Epithelial cell of esophagus (primary cell): ENCODE data around the gene SLC28A1.
"Not testable (repeated sequence)": the region's sequence is repeated elsewhere in the genome, so short reads cannot be mapped to it uniquely, and the experiment has no call there.

ENCODE experiments used
- DNase-seq: peaks from one replicate; pipeline ENCODE4 v3.0.0; 2010; ENCODE audit warnings: low read depth
- H3K4me3 ChIP-seq: 2 replicates; pipeline ENCODE4 v1.5.1; 2011; ENCODE audit warnings: mild to moderate bottlenecking, low read length, control low read depth
- TF ChIP-seq, protein P1 (sequence below): IDR thresholded peaks from 2 replicates; pipeline ENCODE4 v1.5.1; 2011; ENCODE audit warnings: low read depth, mild to moderate bottlenecking, low read length, control low read depth, inconsistent platforms; ENCODE audit not compliant: insufficient read depth; ENCODE audit errors: missing control alignments

Gene SLC28A1

GRCh38 chr15:84869510-84869909 is 15.0 kb upstream of the SLC28A1 start:
- DNase-seq, result no peak
- TF ChIP-seq, protein P1, sequence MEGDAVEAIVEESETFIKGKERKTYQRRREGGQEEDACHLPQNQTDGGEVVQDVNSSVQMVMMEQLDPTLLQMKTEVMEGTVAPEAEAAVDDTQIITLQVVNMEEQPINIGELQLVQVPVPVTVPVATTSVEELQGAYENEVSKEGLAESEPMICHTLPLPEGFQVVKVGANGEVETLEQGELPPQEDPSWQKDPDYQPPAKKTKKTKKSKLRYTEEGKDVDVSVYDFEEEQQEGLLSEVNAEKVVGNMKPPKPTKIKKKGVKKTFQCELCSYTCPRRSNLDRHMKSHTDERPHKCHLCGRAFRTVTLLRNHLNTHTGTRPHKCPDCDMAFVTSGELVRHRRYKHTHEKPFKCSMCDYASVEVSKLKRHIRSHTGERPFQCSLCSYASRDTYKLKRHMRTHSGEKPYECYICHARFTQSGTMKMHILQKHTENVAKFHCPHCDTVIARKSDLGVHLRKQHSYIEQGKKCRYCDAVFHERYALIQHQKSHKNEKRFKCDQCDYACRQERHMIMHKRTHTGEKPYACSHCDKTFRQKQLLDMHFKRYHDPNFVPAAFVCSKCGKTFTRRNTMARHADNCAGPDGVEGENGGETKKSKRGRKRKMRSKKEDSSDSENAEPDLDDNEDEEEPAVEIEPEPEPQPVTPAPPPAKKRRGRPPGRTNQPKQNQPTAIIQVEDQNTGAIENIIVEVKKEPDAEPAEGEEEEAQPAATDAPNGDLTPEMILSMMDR, result no peak
- H3K4me3 ChIP-seq, result no peak overlapping the region

DNA sequence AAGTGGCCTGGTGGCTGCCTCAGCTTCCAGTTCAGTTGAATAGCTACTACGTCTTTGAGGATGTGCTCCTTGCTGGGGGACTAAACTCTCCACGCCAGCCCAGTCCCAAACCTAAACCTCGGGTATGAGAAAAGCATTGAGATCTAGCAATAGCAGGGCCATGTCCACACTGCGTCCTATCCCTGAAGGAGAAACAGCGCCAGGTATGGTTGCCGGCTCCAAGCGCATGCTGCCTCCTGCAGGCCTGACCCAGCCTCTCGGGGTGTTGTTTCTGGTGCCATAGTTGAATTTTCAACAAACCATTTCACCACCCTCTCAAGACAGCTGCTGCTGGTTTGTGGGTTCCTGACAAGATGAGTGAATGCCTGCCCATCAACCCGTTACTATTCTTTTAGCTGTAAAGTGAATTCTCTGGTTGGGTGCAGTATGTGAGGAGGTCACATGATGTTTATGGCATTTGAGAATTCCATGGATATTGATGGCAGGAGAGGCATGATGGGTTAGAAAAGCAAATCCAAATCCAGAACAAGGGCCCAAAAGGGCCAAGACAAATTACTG is 13.0 kb upstream of the SLC28A1 start:
- DNase-seq, result no peak
- no peak overlapping the region for H3K4me3 ChIP-seq
- TF ChIP-seq, protein P1, result no peak

DNA sequence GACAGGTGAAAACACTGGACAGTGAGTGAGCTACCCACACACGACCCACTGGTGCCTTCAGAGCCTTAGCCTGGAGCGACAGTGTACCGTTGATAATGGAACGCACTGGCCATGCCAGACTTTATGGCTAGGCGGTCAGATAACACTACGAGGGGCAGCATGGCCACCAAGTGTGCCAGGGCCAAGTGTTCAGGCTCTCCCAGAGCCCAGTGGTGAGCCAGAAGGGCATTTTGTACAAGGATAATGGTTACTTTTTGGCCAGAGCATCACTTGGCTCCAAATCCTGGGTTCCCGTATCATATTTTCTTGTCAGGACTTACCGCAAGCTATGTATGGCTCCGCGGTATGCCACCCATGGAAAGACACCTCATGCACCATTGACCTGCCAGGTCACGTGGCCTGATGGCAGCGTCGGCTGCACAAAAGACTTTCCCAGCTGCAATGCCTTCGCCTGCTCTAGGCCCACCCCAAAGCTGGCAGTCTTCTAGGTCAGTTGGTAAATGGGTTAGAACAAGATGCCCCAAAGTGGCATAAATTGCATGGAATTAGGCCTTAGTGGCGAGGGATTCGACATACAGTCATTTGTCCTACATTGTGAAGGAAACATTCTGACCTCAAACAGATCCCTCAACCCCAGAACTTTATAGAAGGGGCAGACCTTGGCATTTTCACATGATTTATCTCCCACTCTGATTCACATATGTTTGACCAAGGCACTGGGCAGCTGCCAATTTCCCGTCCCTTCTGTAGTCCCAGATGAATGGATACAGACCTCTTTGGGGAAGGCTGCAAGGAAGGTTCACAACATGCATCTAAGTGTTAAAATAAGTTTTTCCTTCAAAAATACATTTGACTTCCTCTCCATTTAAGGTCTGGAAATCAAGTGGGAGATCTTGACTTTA is 12.2 kb upstream of the SLC28A1 start:
- no peak for DNase-seq
- TF ChIP-seq, protein P1, result no peak
- H3K4me3 ChIP-seq, result no peak overlapping the region

- H3K4me3 ChIP-seq, result no peak overlapping the region
- DNase-seq, result no peak
- TF ChIP-seq, protein P1, result no peak
These were observed 10.5 kb upstream of the SLC28A1 start for GRCh38 chr15:84873997-84874396.

DNA sequence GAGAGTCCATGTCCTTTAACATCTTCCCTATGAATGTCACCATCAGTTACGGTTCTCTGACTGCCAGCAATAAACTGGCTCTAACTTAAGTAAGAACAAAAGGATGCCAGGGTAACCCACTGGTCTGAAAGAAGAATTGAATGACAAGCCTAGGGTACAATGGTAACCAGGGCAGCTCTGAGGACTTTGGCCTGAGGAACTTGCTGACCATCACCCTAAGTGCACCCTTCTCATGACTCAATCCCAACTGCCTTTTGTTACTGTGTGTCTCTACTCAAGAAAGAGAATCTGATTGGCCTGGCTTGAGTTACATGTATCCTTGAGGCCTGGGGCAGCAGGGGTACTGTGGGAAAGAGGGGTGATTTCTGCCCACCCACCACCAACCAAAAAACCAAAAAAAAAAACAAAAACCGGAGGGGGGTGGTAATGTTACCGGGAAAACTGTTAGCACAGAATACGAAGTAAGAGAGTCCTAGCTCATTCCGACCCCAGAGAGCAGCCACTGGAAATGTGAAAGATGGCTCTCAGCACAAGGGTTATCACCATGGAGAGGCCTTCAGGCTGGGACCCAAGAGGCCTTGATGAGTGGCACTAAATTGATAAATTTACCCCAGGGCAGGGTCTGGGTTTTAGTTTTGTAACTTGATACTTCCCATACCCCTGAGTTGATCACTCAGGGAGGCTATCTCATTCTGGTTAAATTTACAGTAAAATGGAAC is 9.3 kb upstream of the SLC28A1 start:
- no peak overlapping the region for H3K4me3 ChIP-seq
- DNase-seq, result no peak
- TF ChIP-seq, protein P1, result no peak

- TF ChIP-seq, protein P1, result no peak
- no peak overlapping the region for H3K4me3 ChIP-seq
- no peak for DNase-seq
These were observed 8.2 kb upstream of the SLC28A1 start for GRCh38 chr15:84876269-84876668.

DNA sequence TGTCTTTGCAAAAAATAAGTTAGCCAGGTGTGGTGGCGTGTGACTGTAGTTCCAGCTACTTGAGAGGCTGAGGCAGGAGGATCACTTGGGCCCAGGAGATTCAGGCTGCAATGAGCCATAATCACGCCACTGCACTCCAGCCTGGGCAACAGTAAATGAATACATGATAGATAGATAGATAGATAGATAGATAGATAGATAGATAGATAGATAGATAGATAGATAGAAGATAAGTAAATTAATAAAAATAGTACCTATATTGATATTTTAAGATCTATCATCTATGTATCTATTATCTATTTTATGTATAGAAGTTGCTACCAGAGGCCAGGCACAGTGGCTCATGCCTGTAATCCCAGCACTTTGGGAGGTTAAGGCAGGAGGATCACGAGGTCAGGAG is 6.8 kb upstream of the SLC28A1 start:
- not testable (repeated sequence) for H3K4me3 ChIP-seq, DNase-seq
